Measurements from ENCODE around the gene CSGALNACT2.

DNA sequence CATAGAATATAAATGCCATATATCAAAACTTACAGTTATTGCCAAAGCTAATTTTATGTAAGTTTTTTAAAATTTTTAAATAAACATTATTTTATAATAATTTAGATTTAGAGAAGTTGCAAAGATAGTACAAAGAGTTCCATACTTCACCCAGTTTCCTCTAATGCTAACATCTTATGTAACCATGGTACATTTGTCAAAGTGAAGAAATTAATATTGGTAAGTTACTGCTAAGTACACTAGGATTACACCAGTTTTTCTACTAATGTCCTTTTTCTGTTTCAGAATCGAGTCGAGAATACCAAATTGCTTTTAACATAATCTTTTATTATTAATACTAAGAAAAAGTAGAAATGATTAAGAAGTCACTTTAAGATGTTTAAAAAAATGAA is 29.2 kb downstream of the CSGALNACT2 start:
- TF ChIP-seq GABPB1 (CRISPR knock-in tag; IDR thresholded peaks at IDR 0.05) (no peak), CTCF (IDR thresholded peaks at IDR 0.05) (no peak), STAT6 (CRISPR knock-in tag; conservative IDR thresholded peaks at IDR 0.05; ENCODE audit: low read depth) (no peak)
- TF ChIP-seq, protein P1, sequence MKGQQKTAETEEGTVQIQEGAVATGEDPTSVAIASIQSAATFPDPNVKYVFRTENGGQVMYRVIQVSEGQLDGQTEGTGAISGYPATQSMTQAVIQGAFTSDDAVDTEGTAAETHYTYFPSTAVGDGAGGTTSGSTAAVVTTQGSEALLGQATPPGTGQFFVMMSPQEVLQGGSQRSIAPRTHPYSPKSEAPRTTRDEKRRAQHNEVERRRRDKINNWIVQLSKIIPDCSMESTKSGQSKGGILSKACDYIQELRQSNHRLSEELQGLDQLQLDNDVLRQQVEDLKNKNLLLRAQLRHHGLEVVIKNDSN (CRISPR knock-in tag; IDR thresholded peaks at IDR 0.05), result no peak
- TF ChIP-seq, protein P2, sequence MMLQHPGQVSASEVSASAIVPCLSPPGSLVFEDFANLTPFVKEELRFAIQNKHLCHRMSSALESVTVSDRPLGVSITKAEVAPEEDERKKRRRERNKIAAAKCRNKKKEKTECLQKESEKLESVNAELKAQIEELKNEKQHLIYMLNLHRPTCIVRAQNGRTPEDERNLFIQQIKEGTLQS (CRISPR knock-in tag; conservative IDR thresholded peaks at IDR 0.05), result no peak
